DOHH2 (cell line): ENCODE measurements around the gene CEP350.
A peak's percentile ranks its signal among the peaks of the same experiment; 100 is the strongest.
"Not testable (repeated sequence)": the region's sequence is repeated elsewhere in the genome, so short reads cannot be mapped to it uniquely, and the experiment has no call there.

Experiments used
- H3F3A ChIP-seq: fragments of 200-600 bp; sonication (generic), shearing (Covaris generic); 2 replicates; pipeline ENCODE4 v1.6.0; 2016; ENCODE audit warnings: antibody characterized with exemption, mild to moderate bottlenecking; ENCODE audit not compliant: control insufficient read depth, insufficient read depth
- H3K27ac ChIP-seq: fragments of 200-600 bp; sonication (generic); 2 replicates; pipeline ENCODE4 v1.5.1; 2014; ENCODE audit warnings: low read depth, mild to moderate bottlenecking, low read length, moderate library complexity
- H3K27me3 ChIP-seq: fragments of 200-600 bp; sonication (generic); 2 replicates; pipeline ENCODE4 v1.6.1; 2014; ENCODE audit warnings: mild to moderate bottlenecking, low read length, mixed read lengths; ENCODE audit not compliant: control insufficient read depth
- H3K36me3 ChIP-seq: fragments of 200-600 bp; sonication (generic); 2 replicates; pipeline ENCODE4 v1.6.1; 2014; ENCODE audit warnings: mild to moderate bottlenecking, low read length, moderate library complexity, mixed read lengths; ENCODE audit not compliant: control insufficient read depth
- H3K4me1 ChIP-seq: fragments of 200-600 bp; sonication (generic); 2 replicates; pipeline ENCODE4 v1.6.1; 2014; ENCODE audit warnings: mild to moderate bottlenecking, low read length, mixed read lengths; ENCODE audit not compliant: control insufficient read depth
- H3K4me2 ChIP-seq: fragments of 200-600 bp; sonication (generic); 2 replicates; pipeline ENCODE4 v1.6.0; 2014; ENCODE audit warnings: mild to moderate bottlenecking, low read length, moderate library complexity
- H3K4me3 ChIP-seq: fragments of 200-600 bp; sonication (generic); 2 replicates; pipeline ENCODE4 v1.5.1; 2014; ENCODE audit warnings: mild to moderate bottlenecking, low read length, mixed read lengths
- H3K79me2 ChIP-seq: fragments of 200-600 bp; sonication (generic); 2 replicates; pipeline ENCODE4 v1.6.1; 2014; ENCODE audit warnings: mild to moderate bottlenecking, low read length, mixed read lengths; ENCODE audit not compliant: control insufficient read depth
- H3K9me2 ChIP-seq: fragments of 200-600 bp; sonication (generic); replicated peaks from 2 replicates; pipeline ENCODE4 v1.6.1; 2014; ENCODE audit warnings: mild to moderate bottlenecking, low read length, mixed read lengths; ENCODE audit not compliant: control insufficient read depth
- H3K9me3 ChIP-seq: fragments of 200-600 bp; sonication (generic); 2 replicates; pipeline ENCODE4 v1.6.1; 2014; ENCODE audit warnings: antibody characterized with exemption, low read length, mixed read lengths; ENCODE audit not compliant: control insufficient read depth, insufficient read depth
- H4K20me1 ChIP-seq: fragments of 200-600 bp; sonication (generic); 2 replicates; pipeline ENCODE4 v1.6.0; 2014; ENCODE audit warnings: low read depth, mild to moderate bottlenecking, antibody characterized with exemption, low read length, moderate library complexity; ENCODE audit not compliant: control insufficient read depth, insufficient read depth
- EZH2phosphoT487 ChIP-seq: fragments of 200-600 bp; sonication (generic); IDR thresholded peaks from 2 replicates; pipeline ENCODE4 v1.6.1; 2017; ENCODE audit warnings: borderline replicate concordance, mild to moderate bottlenecking, antibody characterized with exemption, low read length, moderate library complexity, mixed read lengths
- TF ChIP-seq, protein P1 (sequence below): fragments of 200-600 bp; sonication (generic); IDR thresholded peaks from one replicate; pipeline ENCODE4 v1.5.1; 2014; ENCODE audit warnings: antibody characterized with exemption, mild to moderate bottlenecking, low read depth, low read length; ENCODE audit not compliant: poor library complexity, severe bottlenecking

Gene CEP350

GRCh38 chr1:179955731-179956130 lies 1.1 kb downstream of the CEP350 start:
- Histone ChIP-seq H3K27me3 (no peaks in the 10 kb centered on the region), H3K9me2 (no peaks in the 10 kb centered on the region), H3K79me2 (peaks cover 65% of the 10 kb centered on the region), H3K36me3 (peaks cover 15% of the 10 kb centered on the region; the same call in 1 of the 2 replicates), H3F3A (peaks cover 6% of the 10 kb centered on the region), H3K4me3 (peak overlapping the region; percentile 96), H3K4me2 (peak overlapping the region; percentile 93), H3K4me1 (peaks cover 53% of the 10 kb centered on the region), H3K9me3 (no peaks in the 10 kb centered on the region), H3K27ac (peak overlapping the region; percentile 78), H4K20me1 (peaks cover 15% of the 10 kb centered on the region; the same call in 1 of the 2 replicates)
- TF ChIP-seq EZH2phosphoT487: no peak
- TF ChIP-seq, protein P1, sequence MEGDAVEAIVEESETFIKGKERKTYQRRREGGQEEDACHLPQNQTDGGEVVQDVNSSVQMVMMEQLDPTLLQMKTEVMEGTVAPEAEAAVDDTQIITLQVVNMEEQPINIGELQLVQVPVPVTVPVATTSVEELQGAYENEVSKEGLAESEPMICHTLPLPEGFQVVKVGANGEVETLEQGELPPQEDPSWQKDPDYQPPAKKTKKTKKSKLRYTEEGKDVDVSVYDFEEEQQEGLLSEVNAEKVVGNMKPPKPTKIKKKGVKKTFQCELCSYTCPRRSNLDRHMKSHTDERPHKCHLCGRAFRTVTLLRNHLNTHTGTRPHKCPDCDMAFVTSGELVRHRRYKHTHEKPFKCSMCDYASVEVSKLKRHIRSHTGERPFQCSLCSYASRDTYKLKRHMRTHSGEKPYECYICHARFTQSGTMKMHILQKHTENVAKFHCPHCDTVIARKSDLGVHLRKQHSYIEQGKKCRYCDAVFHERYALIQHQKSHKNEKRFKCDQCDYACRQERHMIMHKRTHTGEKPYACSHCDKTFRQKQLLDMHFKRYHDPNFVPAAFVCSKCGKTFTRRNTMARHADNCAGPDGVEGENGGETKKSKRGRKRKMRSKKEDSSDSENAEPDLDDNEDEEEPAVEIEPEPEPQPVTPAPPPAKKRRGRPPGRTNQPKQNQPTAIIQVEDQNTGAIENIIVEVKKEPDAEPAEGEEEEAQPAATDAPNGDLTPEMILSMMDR: no peak

DNA sequence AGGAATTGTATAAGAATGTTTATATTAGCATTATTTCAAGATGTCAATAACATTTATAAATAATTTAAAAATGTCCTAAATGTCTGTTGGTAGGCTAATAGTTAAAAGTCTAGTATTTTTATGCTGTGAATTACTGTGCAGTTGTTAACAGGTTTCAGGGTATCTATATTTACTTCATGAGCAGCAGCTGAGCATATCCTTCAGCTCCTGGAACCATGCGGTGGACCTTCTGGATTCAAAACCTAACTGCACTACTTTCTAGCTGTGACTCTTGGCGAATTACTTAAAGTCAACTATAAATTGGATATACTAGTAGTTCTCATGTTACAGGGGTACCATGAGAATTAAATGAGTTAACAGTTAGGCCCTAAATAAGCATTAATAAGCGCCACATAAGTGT lies 3.7 kb downstream of the CEP350 start:
- no peak overlapping the region for H3K27ac ChIP-seq

GRCh38 chr1:179962168-179962567 lies 7.6 kb downstream of the CEP350 start:
- H3K9me3 ChIP-seq: peaks cover 11% of the 10 kb centered on the region; the same call in 1 of the 2 replicates
- H3K9me2 ChIP-seq, H3F3A ChIP-seq, H3K4me3 ChIP-seq, H3K4me2 ChIP-seq, H3K4me1 ChIP-seq, H4K20me1 ChIP-seq, H3K27ac ChIP-seq, H3K27me3 ChIP-seq: not testable (repeated sequence)
- peaks cover 14% of the 10 kb centered on the region for H3K36me3 ChIP-seq
- H3K79me2 ChIP-seq: peaks cover 98% of the 10 kb centered on the region

More for the DNA sequence above, 3.7 kb downstream of the CEP350 start:
- H4K20me1 ChIP-seq: peaks cover 15% of the 10 kb centered on the region; the same call in 1 of the 2 replicates
- peaks cover 2% of the 10 kb centered on the region for H3F3A ChIP-seq
- H3K4me2 ChIP-seq: no peak overlapping the region
- H3K36me3 ChIP-seq: peaks cover 18% of the 10 kb centered on the region; the same call in 1 of the 2 replicates
- no peaks in the 10 kb centered on the region for H3K9me2 ChIP-seq
- TF ChIP-seq, protein P1: no peak
- TF ChIP-seq EZH2phosphoT487: no peak
- H3K79me2 ChIP-seq: peaks cover 91% of the 10 kb centered on the region
- H3K4me3 ChIP-seq: no peak overlapping the region
- H3K27me3 ChIP-seq: no peaks in the 10 kb centered on the region
- peaks cover 27% of the 10 kb centered on the region for H3K4me1 ChIP-seq
- no peaks in the 10 kb centered on the region for H3K9me3 ChIP-seq

GRCh38 chr1:179966551-179966950 lies 11.9 kb downstream of the CEP350 start:
- Histone ChIP-seq H3K4me1 (peaks cover 19% of the 10 kb centered on the region), H3F3A (no peaks in the 10 kb centered on the region), H3K9me3 (peaks cover 11% of the 10 kb centered on the region; the same call in 1 of the 2 replicates), H3K27ac (no peak overlapping the region), H3K4me3 (no peak overlapping the region), H3K79me2 (peaks cover 98% of the 10 kb centered on the region), H3K36me3 (peaks cover 21% of the 10 kb centered on the region), H4K20me1 (peaks cover 6% of the 10 kb centered on the region; the same call in 1 of the 2 replicates), H3K27me3 (no peaks in the 10 kb centered on the region), H3K4me2 (no peak overlapping the region), H3K9me2 (no peaks in the 10 kb centered on the region)
- TF ChIP-seq, protein P1: no peak
- no peak for TF ChIP-seq EZH2phosphoT487
